Smooth muscle cell (in vitro differentiated cells): ENCODE data around the gene TMEM126A. TPM values are rescaled to one million over a fixed set of nuclear protein-coding genes. Genes with fewer than 3 reads are reported as not detected.
"Not testable (repeated sequence)": the region's sequence is repeated elsewhere in the genome, so short reads cannot be mapped to it uniquely, and the experiment has no call there.

ENCODE experiments used
- DNase-seq: peaks from one replicate; lab custom pipeline; 2025; ENCODE audit not compliant: unreplicated experiment; lab: John Stamatoyannopoulos, UW
- H2AFZ ChIP-seq: fragments of 200-600 bp; sonication (generic); 2 replicates; pipeline ENCODE4 v1.6.0; 2016; ENCODE audit warnings: antibody characterized with exemption, low read depth, mild to moderate bottlenecking
- H3F3A ChIP-seq: fragments of 200-600 bp; sonication (generic); 2 replicates; pipeline ENCODE4 v1.6.0; 2017; ENCODE audit warnings: antibody characterized with exemption, low read depth
- H3K27ac ChIP-seq: fragments of 200-600 bp; sonication (generic); 2 replicates; pipeline ENCODE4 v1.5.1; 2016; ENCODE audit warnings: low read depth, mild to moderate bottlenecking
- H3K27me3 ChIP-seq: fragments of 200-600 bp; sonication (generic); 2 replicates; pipeline ENCODE4 v1.6.1; 2016; ENCODE audit warnings: low read depth, mild to moderate bottlenecking
- H3K36me3 ChIP-seq: fragments of 200-600 bp; sonication (generic); 2 replicates; pipeline ENCODE4 v1.5.1; 2016; ENCODE audit warnings: low read depth
- H3K4me1 ChIP-seq: fragments of 200-600 bp; sonication (generic); 2 replicates; pipeline ENCODE4 v1.5.1; 2016; ENCODE audit warnings: low read depth
- H3K4me2 ChIP-seq: fragments of 200-600 bp; sonication (generic); 2 replicates; pipeline ENCODE4 v1.6.0; 2016; ENCODE audit warnings: mild to moderate bottlenecking
- H3K4me3 ChIP-seq: fragments of 200-600 bp; sonication (generic); 2 replicates; pipeline ENCODE4 v1.5.1; 2016; ENCODE audit warnings: mild to moderate bottlenecking
- H3K79me2 ChIP-seq: fragments of 200-600 bp; sonication (generic); 2 replicates; pipeline ENCODE4 v1.6.0; 2016; ENCODE audit warnings: low read depth, mild to moderate bottlenecking
- H3K9ac ChIP-seq: fragments of 200-600 bp; sonication (generic); 2 replicates; pipeline ENCODE4 v1.6.0; 2016; ENCODE audit warnings: low read depth
- H3K9me3 ChIP-seq: fragments of 200-600 bp; sonication (generic); replicated peaks from 2 replicates; pipeline ENCODE4 v1.5.1; 2016; ENCODE audit warnings: low read depth
- H4K20me1 ChIP-seq: fragments of 200-600 bp; sonication (generic); 2 replicates; pipeline ENCODE4 v1.6.0; 2016; ENCODE audit warnings: low read depth
- WGBS: methylation state at CpG from one replicate; pipeline ENCODE4 v1.1.7; 2016; ENCODE audit warnings: low lambda C conversion rate; 5-methylcytosine and 5-hydroxymethylcytosine counted together
- polyA plus RNA-seq: library from polyadenylated mRNA; unstranded; fragments of >200 nt; fragmentation: Nextera tagmentation; extraction: Ambion mirVana; gene quantifications from 2 replicates; pipeline ENCODE4 v1.2.1, GENCODE V29; 2016
- total RNA-seq: library from RNA; depleted of rRNA; stranded (reverse); fragments of >200 nt; gene quantifications from 2 replicates; pipeline ENCODE4 v1.2.3, GENCODE V29; 2014
- TF ChIP-seq, protein P1 (sequence below): fragments of 200-600 bp; sonication (generic); IDR thresholded peaks from 2 replicates; pipeline ENCODE4 v1.5.1; 2017; ENCODE audit warnings: borderline replicate concordance, mild to moderate bottlenecking, antibody characterized with exemption; ENCODE audit not compliant: insufficient read depth, poor library complexity, severe bottlenecking

The TMEM126A gene
- total RNA-seq (43.6 and 69.1 TPM in 2 replicates), polyA plus RNA-seq (53.4 and 62.6 TPM in 2 replicates)

DNA sequence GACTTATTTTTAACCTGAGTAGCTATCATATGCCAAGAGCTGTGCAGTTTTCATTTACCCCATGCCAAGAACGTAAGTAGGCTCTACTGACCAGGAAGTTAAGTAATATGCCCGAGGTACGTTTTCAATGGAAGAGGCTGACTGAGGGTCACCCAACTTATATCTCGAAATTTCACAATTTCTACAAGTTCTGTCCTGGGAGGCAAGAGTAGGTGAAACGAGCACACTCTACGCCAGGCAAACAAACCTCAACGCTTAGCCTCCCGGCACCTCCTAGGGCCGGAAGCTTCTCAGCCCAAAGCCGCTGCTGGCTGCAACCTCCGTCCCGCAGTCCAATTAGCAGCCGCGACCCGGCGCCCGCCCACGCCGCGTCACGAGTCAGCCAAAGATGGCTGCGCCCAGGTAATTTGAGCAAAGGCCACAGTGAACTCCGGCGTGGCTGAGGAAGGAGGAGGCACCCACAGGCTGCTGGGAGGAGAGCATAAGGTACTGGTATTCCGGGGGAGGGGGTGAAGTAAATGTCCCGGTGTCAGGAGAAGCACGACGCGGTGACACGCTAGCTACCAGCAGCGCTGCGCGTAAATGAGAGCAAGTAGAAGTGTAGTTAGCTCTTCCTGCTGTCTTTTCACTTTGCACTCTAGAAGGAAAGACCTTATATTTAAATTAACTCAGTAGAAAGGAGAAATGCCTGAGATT lies at the start of gene TMEM126A:
Gene TMEM126A, plus strand, starts transcription at position 364 of the 696 bp plus-strand sequence. CDS start 2,289 bp downstream, outside the sequence.
- Histone ChIP-seq H3K27me3 (no peaks in the 10 kb centered on the region), H4K20me1 (no peaks in the 10 kb centered on the region), H3K4me1 (peaks cover 4% of the 10 kb centered on the region), H3K9ac (peak within 1 kb of the TSS; percentile 76), H2AFZ (peak within 1 kb of the TSS; percentile 33), H3F3A (no peaks in the 10 kb centered on the region), H3K4me2 (peak within 1 kb of the TSS; percentile 90), H3K4me3 (peak within 1 kb of the TSS; percentile 63), H3K79me2 (no peaks in the 10 kb centered on the region), H3K27ac (peak within 1 kb of the TSS; percentile 77), H3K36me3 (no peaks in the 10 kb centered on the region), H3K9me3 (no peaks in the 10 kb centered on the region)
- 1% methylated on average over 33 of the region's 33 CpGs for WGBS
- peak; percentile 49 for DNase-seq
- TF ChIP-seq, protein P1, sequence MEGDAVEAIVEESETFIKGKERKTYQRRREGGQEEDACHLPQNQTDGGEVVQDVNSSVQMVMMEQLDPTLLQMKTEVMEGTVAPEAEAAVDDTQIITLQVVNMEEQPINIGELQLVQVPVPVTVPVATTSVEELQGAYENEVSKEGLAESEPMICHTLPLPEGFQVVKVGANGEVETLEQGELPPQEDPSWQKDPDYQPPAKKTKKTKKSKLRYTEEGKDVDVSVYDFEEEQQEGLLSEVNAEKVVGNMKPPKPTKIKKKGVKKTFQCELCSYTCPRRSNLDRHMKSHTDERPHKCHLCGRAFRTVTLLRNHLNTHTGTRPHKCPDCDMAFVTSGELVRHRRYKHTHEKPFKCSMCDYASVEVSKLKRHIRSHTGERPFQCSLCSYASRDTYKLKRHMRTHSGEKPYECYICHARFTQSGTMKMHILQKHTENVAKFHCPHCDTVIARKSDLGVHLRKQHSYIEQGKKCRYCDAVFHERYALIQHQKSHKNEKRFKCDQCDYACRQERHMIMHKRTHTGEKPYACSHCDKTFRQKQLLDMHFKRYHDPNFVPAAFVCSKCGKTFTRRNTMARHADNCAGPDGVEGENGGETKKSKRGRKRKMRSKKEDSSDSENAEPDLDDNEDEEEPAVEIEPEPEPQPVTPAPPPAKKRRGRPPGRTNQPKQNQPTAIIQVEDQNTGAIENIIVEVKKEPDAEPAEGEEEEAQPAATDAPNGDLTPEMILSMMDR, result no peak

DNA sequence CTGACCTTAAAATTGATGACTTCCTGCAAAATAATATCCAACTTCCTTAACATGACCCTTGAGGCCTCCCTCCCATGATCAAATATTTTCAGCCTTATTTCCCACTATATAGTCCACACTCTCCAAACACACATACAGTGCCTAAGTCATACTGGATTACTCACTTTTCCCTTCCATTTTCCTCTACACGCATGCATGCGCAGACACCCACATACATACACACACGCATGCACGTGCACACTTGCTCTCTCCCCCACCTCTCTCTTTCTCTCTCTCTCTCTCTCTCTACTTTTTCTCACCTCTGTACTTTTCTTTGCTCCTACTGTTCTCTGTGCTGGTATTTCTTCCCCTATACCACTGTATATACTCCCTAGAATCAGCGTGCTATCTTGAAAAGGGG lies 48.7 kb upstream of the TMEM126A start:
- no peak for DNase-seq
- H3K9me3 ChIP-seq, result no peaks in the 10 kb centered on the region
- no peaks in the 10 kb centered on the region for H3K27me3 ChIP-seq
- H3K4me1 ChIP-seq, result no peaks in the 10 kb centered on the region
- H3K36me3 ChIP-seq, result no peaks in the 10 kb centered on the region
- no peaks in the 10 kb centered on the region for H3F3A ChIP-seq
- no peak overlapping the region for H3K4me3 ChIP-seq
- H2AFZ ChIP-seq, result no peak overlapping the region
- TF ChIP-seq, protein P1, result no peak
- H3K79me2 ChIP-seq, result no peaks in the 10 kb centered on the region
- H4K20me1 ChIP-seq, result no peaks in the 10 kb centered on the region
- no peak overlapping the region for H3K9ac ChIP-seq
- H3K4me2 ChIP-seq, result no peak overlapping the region
- 72% methylated on average over 5 of the region's 5 CpGs for WGBS
- no peak overlapping the region for H3K27ac ChIP-seq

DNA sequence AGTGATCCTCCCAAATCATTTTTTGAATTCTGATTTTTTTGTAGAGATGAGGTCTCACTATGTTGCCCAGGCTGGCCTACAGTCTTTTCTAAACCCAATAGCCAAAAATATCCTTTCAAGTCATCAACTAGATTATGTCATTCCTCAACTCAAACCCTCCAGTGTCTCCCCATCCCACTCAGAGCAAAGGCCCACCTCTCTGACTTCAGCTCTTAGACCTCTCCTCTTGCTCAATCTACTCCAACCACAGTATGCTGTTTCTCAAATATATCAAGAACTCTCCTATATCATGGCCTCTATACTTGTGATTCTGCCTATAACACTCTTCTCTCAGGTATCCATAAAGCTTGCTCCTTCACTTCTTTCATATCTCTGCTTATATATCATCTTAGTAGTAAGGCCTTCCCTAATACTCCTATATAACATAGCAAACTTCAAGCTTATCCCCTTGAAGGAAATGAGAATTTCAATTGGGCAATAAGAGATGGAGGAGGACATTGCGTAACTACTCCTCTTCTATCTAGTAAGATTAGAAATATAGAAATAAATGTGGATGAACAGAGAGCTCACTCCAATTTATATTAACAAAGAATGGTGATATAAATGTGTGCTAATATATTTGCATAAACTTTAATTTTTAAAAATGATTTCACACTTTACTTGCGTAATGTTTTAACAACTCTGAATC lies 45.1 kb upstream of the TMEM126A start:
- 100% methylated on average over 2 of the region's 2 CpGs for WGBS
- Histone ChIP-seq H3K27me3 (no peaks in the 10 kb centered on the region), H3K4me3 (no peak overlapping the region), H2AFZ (no peak overlapping the region), H3F3A (no peaks in the 10 kb centered on the region), H4K20me1 (no peaks in the 10 kb centered on the region), H3K9ac (no peak overlapping the region), H3K4me1 (no peaks in the 10 kb centered on the region), H3K27ac (no peak overlapping the region), H3K9me3 (no peaks in the 10 kb centered on the region), H3K79me2 (no peaks in the 10 kb centered on the region), H3K4me2 (no peak overlapping the region), H3K36me3 (no peaks in the 10 kb centered on the region)
- TF ChIP-seq, protein P1, result no peak
- no peak for DNase-seq

DNA sequence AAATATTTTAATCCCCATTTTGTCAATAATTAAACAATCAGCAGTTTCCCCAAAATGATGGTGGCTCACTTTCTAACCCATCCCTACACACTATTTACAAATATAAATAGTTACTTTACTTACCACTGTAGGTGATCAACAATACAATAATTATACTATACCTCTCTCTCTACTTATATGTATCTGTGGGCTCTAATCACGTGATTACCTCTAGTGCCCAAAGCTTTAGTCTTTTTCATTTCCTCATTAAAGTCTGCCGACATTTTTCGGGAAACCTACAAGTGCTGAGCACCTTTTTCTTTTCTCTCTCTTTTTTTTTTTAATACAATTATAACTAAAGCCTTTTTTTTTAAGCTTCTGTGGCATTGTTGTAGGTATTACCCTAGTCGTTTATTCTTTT lies 44.5 kb upstream of the TMEM126A start:
- Histone ChIP-seq H2AFZ (no peak overlapping the region), H4K20me1 (no peaks in the 10 kb centered on the region), H3F3A (no peaks in the 10 kb centered on the region), H3K4me1 (no peaks in the 10 kb centered on the region), H3K27me3 (no peaks in the 10 kb centered on the region), H3K36me3 (no peaks in the 10 kb centered on the region), H3K27ac (no peak overlapping the region), H3K4me2 (no peak overlapping the region), H3K9ac (no peak overlapping the region), H3K9me3 (no peaks in the 10 kb centered on the region), H3K4me3 (no peak overlapping the region), H3K79me2 (no peaks in the 10 kb centered on the region)
- TF ChIP-seq, protein P1, result no peak
- 91% methylated on average over 4 of the region's 4 CpGs for WGBS
- no peak for DNase-seq

DNA sequence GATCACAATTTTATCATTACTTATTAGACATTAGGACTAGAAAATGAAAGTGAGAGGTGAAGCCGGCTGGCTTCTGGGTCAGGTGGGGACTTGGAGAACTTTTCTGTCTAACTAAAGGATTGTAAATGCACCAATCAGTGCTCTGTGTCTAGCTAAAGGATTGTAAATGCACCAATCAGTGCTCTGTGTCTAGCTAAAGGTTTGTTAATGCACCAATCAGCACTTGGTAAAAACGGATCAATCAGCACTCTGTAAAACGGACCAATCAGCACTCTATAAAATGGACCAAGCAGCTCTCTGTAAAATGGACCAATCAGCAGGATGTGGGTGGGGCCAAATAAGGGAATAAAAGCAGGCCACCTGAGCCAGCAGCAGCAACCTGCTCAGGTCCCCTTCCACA lies 41.5 kb upstream of the TMEM126A start:
- H2AFZ ChIP-seq, H3K4me2 ChIP-seq, H3K9me3 ChIP-seq, DNase-seq, H3K27ac ChIP-seq, H3K4me3 ChIP-seq, H3K9ac ChIP-seq, H3K4me1 ChIP-seq, H3K27me3 ChIP-seq, H3K79me2 ChIP-seq, H4K20me1 ChIP-seq, H3K36me3 ChIP-seq, H3F3A ChIP-seq: not testable (repeated sequence)
- WGBS, result 93% methylated on average over 3 of the region's 3 CpGs
